NB4 (cell line): ENCODE results near the gene BTBD9.

Experiments used
- MYC ChIP-seq: IDR thresholded peaks from 2 replicates; pipeline ENCODE4 v1.6.1; 2011; ENCODE audit warnings: low read depth, low read length
- POLR2A ChIP-seq: IDR thresholded peaks from 2 replicates; pipeline ENCODE4 v1.6.1; 2011; ENCODE audit warnings: mild to moderate bottlenecking; ENCODE audit not compliant: insufficient read length; ENCODE audit errors: extremely low read depth
- TF ChIP-seq, protein P1 (sequence below): IDR thresholded peaks from one replicate; pipeline ENCODE4 v1.5.1; 2012; ENCODE audit warnings: low read depth, low read length
- TF ChIP-seq, protein P2 (sequence below): IDR thresholded peaks from 2 replicates; pipeline ENCODE4 v1.6.1; 2011; ENCODE audit warnings: low read depth, low read length

DNA sequence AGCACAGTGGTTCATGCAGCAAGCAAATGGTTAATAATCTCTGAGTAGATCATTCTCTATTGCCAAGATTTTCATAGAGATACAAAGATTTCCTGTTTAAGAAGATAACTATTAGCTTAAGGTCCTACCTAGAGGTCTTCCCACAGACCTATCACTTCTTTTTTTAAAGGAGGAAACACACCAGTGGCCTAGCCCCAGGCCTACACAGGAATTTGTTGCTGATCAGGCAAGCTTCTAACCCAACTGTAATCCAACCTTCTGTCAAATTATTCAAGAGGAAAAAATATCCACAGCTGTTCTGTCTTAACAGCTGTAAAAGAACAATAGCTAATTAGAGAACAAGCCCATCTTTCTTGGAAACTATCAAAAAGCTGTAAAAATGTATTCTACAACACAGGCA lies 332.8 kb downstream of the BTBD9 start:
- no peak for TF ChIP-seq POLR2A
- TF ChIP-seq, protein P1, sequence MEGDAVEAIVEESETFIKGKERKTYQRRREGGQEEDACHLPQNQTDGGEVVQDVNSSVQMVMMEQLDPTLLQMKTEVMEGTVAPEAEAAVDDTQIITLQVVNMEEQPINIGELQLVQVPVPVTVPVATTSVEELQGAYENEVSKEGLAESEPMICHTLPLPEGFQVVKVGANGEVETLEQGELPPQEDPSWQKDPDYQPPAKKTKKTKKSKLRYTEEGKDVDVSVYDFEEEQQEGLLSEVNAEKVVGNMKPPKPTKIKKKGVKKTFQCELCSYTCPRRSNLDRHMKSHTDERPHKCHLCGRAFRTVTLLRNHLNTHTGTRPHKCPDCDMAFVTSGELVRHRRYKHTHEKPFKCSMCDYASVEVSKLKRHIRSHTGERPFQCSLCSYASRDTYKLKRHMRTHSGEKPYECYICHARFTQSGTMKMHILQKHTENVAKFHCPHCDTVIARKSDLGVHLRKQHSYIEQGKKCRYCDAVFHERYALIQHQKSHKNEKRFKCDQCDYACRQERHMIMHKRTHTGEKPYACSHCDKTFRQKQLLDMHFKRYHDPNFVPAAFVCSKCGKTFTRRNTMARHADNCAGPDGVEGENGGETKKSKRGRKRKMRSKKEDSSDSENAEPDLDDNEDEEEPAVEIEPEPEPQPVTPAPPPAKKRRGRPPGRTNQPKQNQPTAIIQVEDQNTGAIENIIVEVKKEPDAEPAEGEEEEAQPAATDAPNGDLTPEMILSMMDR = no peak
- TF ChIP-seq, protein P2, sequence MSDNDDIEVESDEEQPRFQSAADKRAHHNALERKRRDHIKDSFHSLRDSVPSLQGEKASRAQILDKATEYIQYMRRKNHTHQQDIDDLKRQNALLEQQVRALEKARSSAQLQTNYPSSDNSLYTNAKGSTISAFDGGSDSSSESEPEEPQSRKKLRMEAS = no peak
- TF ChIP-seq MYC = no peak
